H1 (cell line): Measurements from ENCODE around the gene CHST13. TPM values are rescaled to one million over a fixed set of nuclear protein-coding genes. Genes with fewer than 3 reads are reported as not detected.
A peak's percentile ranks its signal among the peaks of the same experiment; 100 is the strongest.

Experiments used
- PHF8 ChIP-seq: fragments of 200-600 bp; sonication (generic); conservative IDR thresholded peaks from 2 replicates; pipeline ENCODE4 v1.7.1; 2012; ENCODE audit warnings: low read depth, mild to moderate bottlenecking, inconsistent platforms, low read length, moderate library complexity
- polyA plus RNA-seq, 7 experiments: library from polyadenylated mRNA; depleted of rRNA in 3 of 7; stranded (reverse) in 5 of 7; unstranded in 2 of 7; fragments of >200 nt in 5 of 7; fragments of 200-250 nt in 2 of 7; gene quantifications; 1 replicate in 5 of 7; 2 replicates in 1 of 7; 4 replicates in 1 of 7; pipeline versions ENCODE4 v1.2.1 to v1.2.3, GENCODE V29; 2011 to 2013; ENCODE audit warnings: missing spikeins in 2 of 7, mixed read lengths in 2 of 7
- total RNA-seq: library from RNA; stranded (reverse); fragmentation: NEBNext Ultra II Directional; extraction: Animal tissue kit (Norgen Biotek cat#: 25700); gene quantifications from 2 replicates; pipeline ENCODE4 v1.2.1, GENCODE V29; 2021

Gene CHST13
- total and polyA plus RNA-seq, 2 of the 8 experiments (the other 6 are each of a cell fraction or from before 2014, with no cell fraction given), result 5.4 to 11.7 TPM

DNA sequence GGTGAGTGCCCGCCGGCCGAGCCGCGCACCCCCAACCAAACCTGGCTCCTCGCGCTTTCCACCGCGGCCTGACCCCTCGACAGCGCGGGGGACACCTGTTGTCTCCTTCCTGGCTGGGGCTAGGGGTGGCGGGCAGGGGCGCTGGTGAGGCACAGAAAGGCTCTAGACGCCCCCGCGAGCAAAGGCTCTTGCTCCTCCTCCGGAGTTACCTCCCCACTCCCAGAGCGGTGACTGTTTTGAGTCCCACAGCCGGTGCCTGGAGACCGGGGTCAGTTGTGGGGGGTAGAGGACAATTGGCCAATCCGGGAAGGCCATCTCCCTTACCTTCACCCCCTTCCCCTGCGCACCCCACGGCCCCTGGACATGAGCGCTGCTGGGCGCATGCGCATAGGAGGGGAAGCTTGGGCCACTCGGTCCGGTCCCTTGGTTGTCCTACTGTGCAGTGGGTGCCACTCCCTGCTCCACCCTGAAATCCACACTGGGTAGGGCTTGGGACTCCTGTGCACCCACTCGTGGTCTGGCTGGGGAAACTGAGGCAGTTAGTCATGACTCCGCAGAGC is 554 bp downstream of the CHST13 start (continued):
- peak; percentile 41 for TF ChIP-seq PHF8
